DOHH2 (cell line): ENCODE measurements around the gene IMMT.

Source experiments
- H3F3A ChIP-seq: fragments of 200-600 bp; sonication (generic), shearing (Covaris generic); 2 replicates; pipeline ENCODE4 v1.6.0; 2016; ENCODE audit warnings: antibody characterized with exemption, mild to moderate bottlenecking; ENCODE audit not compliant: control insufficient read depth, insufficient read depth
- H3K27ac ChIP-seq: fragments of 200-600 bp; sonication (generic); 2 replicates; pipeline ENCODE4 v1.5.1; 2014; ENCODE audit warnings: low read depth, mild to moderate bottlenecking, low read length, moderate library complexity
- H3K27me3 ChIP-seq: fragments of 200-600 bp; sonication (generic); 2 replicates; pipeline ENCODE4 v1.6.1; 2014; ENCODE audit warnings: mild to moderate bottlenecking, low read length, mixed read lengths; ENCODE audit not compliant: control insufficient read depth
- H3K36me3 ChIP-seq: fragments of 200-600 bp; sonication (generic); 2 replicates; pipeline ENCODE4 v1.6.1; 2014; ENCODE audit warnings: mild to moderate bottlenecking, low read length, moderate library complexity, mixed read lengths; ENCODE audit not compliant: control insufficient read depth
- H3K4me1 ChIP-seq: fragments of 200-600 bp; sonication (generic); 2 replicates; pipeline ENCODE4 v1.6.1; 2014; ENCODE audit warnings: mild to moderate bottlenecking, low read length, mixed read lengths; ENCODE audit not compliant: control insufficient read depth
- H3K4me2 ChIP-seq: fragments of 200-600 bp; sonication (generic); 2 replicates; pipeline ENCODE4 v1.6.0; 2014; ENCODE audit warnings: mild to moderate bottlenecking, low read length, moderate library complexity
- H3K4me3 ChIP-seq: fragments of 200-600 bp; sonication (generic); 2 replicates; pipeline ENCODE4 v1.5.1; 2014; ENCODE audit warnings: mild to moderate bottlenecking, low read length, mixed read lengths
- H3K79me2 ChIP-seq: fragments of 200-600 bp; sonication (generic); 2 replicates; pipeline ENCODE4 v1.6.1; 2014; ENCODE audit warnings: mild to moderate bottlenecking, low read length, mixed read lengths; ENCODE audit not compliant: control insufficient read depth
- H3K9me2 ChIP-seq: fragments of 200-600 bp; sonication (generic); replicated peaks from 2 replicates; pipeline ENCODE4 v1.6.1; 2014; ENCODE audit warnings: mild to moderate bottlenecking, low read length, mixed read lengths; ENCODE audit not compliant: control insufficient read depth
- H3K9me3 ChIP-seq: fragments of 200-600 bp; sonication (generic); 2 replicates; pipeline ENCODE4 v1.6.1; 2014; ENCODE audit warnings: antibody characterized with exemption, low read length, mixed read lengths; ENCODE audit not compliant: control insufficient read depth, insufficient read depth
- H4K20me1 ChIP-seq: fragments of 200-600 bp; sonication (generic); 2 replicates; pipeline ENCODE4 v1.6.0; 2014; ENCODE audit warnings: low read depth, mild to moderate bottlenecking, antibody characterized with exemption, low read length, moderate library complexity; ENCODE audit not compliant: control insufficient read depth, insufficient read depth
- EZH2phosphoT487 ChIP-seq: fragments of 200-600 bp; sonication (generic); IDR thresholded peaks from 2 replicates; pipeline ENCODE4 v1.6.1; 2017; ENCODE audit warnings: borderline replicate concordance, mild to moderate bottlenecking, antibody characterized with exemption, low read length, moderate library complexity, mixed read lengths
- TF ChIP-seq, protein P1 (sequence below): fragments of 200-600 bp; sonication (generic); IDR thresholded peaks from one replicate; pipeline ENCODE4 v1.5.1; 2014; ENCODE audit warnings: antibody characterized with exemption, mild to moderate bottlenecking, low read depth, low read length; ENCODE audit not compliant: poor library complexity, severe bottlenecking

Gene IMMT

DNA sequence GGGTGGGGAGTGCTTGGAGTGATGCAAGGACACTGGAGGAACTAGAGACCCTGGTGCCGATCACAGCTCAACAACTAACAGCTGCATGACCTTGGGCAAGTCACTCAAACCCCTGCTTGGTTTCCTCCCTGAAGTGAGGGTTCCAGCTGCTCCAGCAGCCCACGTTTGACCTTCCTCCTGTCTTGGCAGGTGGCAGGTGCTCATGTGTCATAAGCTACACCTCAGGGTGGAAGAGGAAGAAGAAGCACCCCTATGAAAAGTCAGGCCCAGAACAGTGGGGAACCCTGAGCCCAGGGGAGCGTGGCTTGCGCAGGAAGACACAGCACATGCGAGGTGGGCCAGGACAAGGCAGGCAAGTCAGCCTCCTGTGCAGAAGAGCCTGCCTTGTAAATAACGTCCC lies 46.3 kb upstream of the IMMT start:
- Histone ChIP-seq H3K27ac (no peak overlapping the region), H3F3A (no peaks in the 10 kb centered on the region), H3K79me2 (no peaks in the 10 kb centered on the region), H3K9me2 (no peaks in the 10 kb centered on the region), H3K4me2 (peak overlapping the region; percentile 26), H3K4me1 (peaks cover 64% of the 10 kb centered on the region), H4K20me1 (no peaks in the 10 kb centered on the region), H3K27me3 (no peaks in the 10 kb centered on the region), H3K4me3 (no peak overlapping the region), H3K9me3 (no peaks in the 10 kb centered on the region), H3K36me3 (no peaks in the 10 kb centered on the region)
- TF ChIP-seq, protein P1, sequence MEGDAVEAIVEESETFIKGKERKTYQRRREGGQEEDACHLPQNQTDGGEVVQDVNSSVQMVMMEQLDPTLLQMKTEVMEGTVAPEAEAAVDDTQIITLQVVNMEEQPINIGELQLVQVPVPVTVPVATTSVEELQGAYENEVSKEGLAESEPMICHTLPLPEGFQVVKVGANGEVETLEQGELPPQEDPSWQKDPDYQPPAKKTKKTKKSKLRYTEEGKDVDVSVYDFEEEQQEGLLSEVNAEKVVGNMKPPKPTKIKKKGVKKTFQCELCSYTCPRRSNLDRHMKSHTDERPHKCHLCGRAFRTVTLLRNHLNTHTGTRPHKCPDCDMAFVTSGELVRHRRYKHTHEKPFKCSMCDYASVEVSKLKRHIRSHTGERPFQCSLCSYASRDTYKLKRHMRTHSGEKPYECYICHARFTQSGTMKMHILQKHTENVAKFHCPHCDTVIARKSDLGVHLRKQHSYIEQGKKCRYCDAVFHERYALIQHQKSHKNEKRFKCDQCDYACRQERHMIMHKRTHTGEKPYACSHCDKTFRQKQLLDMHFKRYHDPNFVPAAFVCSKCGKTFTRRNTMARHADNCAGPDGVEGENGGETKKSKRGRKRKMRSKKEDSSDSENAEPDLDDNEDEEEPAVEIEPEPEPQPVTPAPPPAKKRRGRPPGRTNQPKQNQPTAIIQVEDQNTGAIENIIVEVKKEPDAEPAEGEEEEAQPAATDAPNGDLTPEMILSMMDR = no peak
- no peak for TF ChIP-seq EZH2phosphoT487

GRCh38 chr2:86240251-86240650 lies 45.0 kb upstream of the IMMT start:
- Histone ChIP-seq H3K9me3 (no peaks in the 10 kb centered on the region), H3K4me3 (no peak overlapping the region), H3F3A (no peaks in the 10 kb centered on the region), H3K36me3 (no peaks in the 10 kb centered on the region), H4K20me1 (no peaks in the 10 kb centered on the region), H3K9me2 (no peaks in the 10 kb centered on the region), H3K79me2 (no peaks in the 10 kb centered on the region), H3K4me2 (no peak overlapping the region), H3K27ac (no peak overlapping the region), H3K4me1 (peaks cover 64% of the 10 kb centered on the region), H3K27me3 (no peaks in the 10 kb centered on the region)
- TF ChIP-seq, protein P1 = no peak
- TF ChIP-seq EZH2phosphoT487 = no peak

- Histone ChIP-seq H3K27me3 (no peaks in the 10 kb centered on the region), H3K4me3 (no peak overlapping the region), H3F3A (no peaks in the 10 kb centered on the region), H3K36me3 (no peaks in the 10 kb centered on the region), H3K79me2 (no peaks in the 10 kb centered on the region), H3K27ac (no peak overlapping the region), H3K9me3 (no peaks in the 10 kb centered on the region), H3K4me2 (no peak overlapping the region), H3K9me2 (no peaks in the 10 kb centered on the region), H4K20me1 (no peaks in the 10 kb centered on the region), H3K4me1 (peaks cover 64% of the 10 kb centered on the region)
- TF ChIP-seq, protein P1 = no peak
Measured at GRCh38 chr2:86239745-86240144, 44.5 kb upstream of the IMMT start.

DNA sequence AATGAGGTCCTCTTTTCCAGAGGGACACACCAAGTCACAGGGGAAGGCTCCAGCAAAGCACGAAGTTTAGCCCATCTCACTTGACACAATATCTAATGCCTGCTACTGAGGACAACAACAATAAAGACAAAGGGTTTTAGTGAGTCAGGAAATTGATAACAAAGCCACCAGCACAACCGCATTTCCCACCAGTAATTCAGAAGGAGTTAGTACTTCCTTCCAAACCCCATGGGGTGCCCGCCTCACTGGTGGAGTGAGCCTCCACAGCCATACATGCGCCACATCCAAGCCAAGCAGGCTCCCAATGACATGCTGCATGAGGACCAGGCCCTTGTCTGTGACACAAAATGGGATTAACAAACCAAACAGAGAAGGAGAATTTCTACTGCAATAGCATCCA lies 44.1 kb upstream of the IMMT start:
- Histone ChIP-seq H3K4me3 (no peak overlapping the region), H3K27ac (no peak overlapping the region), H3K4me1 (peaks cover 62% of the 10 kb centered on the region), H3F3A (no peaks in the 10 kb centered on the region), H3K27me3 (no peaks in the 10 kb centered on the region), H3K9me2 (no peaks in the 10 kb centered on the region), H3K4me2 (no peak overlapping the region), H3K79me2 (no peaks in the 10 kb centered on the region), H3K36me3 (no peaks in the 10 kb centered on the region), H4K20me1 (no peaks in the 10 kb centered on the region), H3K9me3 (no peaks in the 10 kb centered on the region)
- TF ChIP-seq EZH2phosphoT487 = no peak
- TF ChIP-seq, protein P1 = no peak
